Loucy (cell line): ENCODE results near the gene SEPHS1.

Source experiments
- CTCF ChIP-seq: fragments of 200-600 bp; sonication (generic); conservative IDR thresholded peaks from 2 replicates; pipeline ENCODE4 v1.5.1; 2014; ENCODE audit warnings: mild to moderate bottlenecking, antibody characterized with exemption, low read length
- EZH2phosphoT487 ChIP-seq: fragments of 200-600 bp; IDR thresholded peaks from 2 replicates; pipeline ENCODE4 v1.6.1; 2018; ENCODE audit warnings: antibody characterized with exemption, mild to moderate bottlenecking, moderate library complexity, borderline replicate concordance

- no peak for TF ChIP-seq CTCF
- TF ChIP-seq EZH2phosphoT487 = no peak
Observed at GRCh38 chr10:13311177-13311575, 36.9 kb downstream of the SEPHS1 start.
